ENCODE data around the gene DYNC1LI1. TPM values are rescaled to one million over a fixed set of nuclear protein-coding genes. Genes with fewer than 3 reads are reported as not detected.

DYNC1LI1 gene
- total and polyA plus RNA-seq, 9 of the 15 experiments (the other 6 are each of a cell fraction or from before 2014, with no cell fraction given), result 21.0 to 85.4 (median 61.3) TPM

- TF ChIP-seq CEBPG (CRISPR knock-in tag; IDR thresholded peaks at IDR 0.05) (no peak), CEBPG (tag; conservative IDR thresholded peaks at IDR 0.05 in 1 of 2, IDR thresholded peaks at IDR 0.05 in 1 of 2) (peak in 1 of 2 experiments; percentile 80; a peak in 2 of 4 replicates), BCOR (IDR thresholded peaks at IDR 0.05) (peak; percentile 69; the same call in 1 of the 2 replicates), KDM1A (IDR thresholded peaks at IDR 0.05) (peak; percentile 42 to 45; a peak in 2 of 4 replicates), CEBPB (tag; IDR thresholded peaks at IDR 0.05) (peak; percentile 86), BHLHE40 (IDR thresholded peaks at IDR 0.05; ENCODE audit: low read length) (0 out of 2 replicates have a peak, but pooled peaks have one; percentile 3)
Measured at GRCh38 chr3:32500880-32501782, 69.5 kb downstream of the DYNC1LI1 start (continued).

GRCh38 chr3:32500231-32500630 is 70.4 kb downstream of the DYNC1LI1 start:
- Histone ChIP-seq H3K4me1 (replicated peaks in 1 of 2; ENCODE audit: control insufficient read depth in 2 of 2, insufficient read depth in 2 of 2, low read length in 2 of 2) (peaks cover 19 to 29% of the 10 kb centered on the region in 2 experiments; a peak in 4 of 5 replicates), H3K27ac (ENCODE audit: extremely low read depth, low read depth, low read length) (no peak overlapping the region), H3K9me3 (replicated peaks; ENCODE audit: control insufficient read depth, insufficient read depth, low read depth, low read length) (no peaks in the 10 kb centered on the region), H3K36me3 (ENCODE audit: control insufficient read depth, insufficient read depth, low read length) (peaks cover 3% of the 10 kb centered on the region), H3K9ac (ENCODE audit: insufficient read depth in 1 of 2, low read depth in 2 of 2, low read length in 2 of 2) (0 out of 4 replicates have a peak overlapping the region, but pooled peaks of 1 of the 2 experiments have one; percentile 1), H3K79me2 (ENCODE audit: control insufficient read depth, insufficient read depth, low read length) (peaks cover 54% of the 10 kb centered on the region), H3K4me3 (no peak overlapping the region; the same call in 1 of the 2 replicates), H4K20me1 (replicated peaks; ENCODE audit: control insufficient read depth, insufficient read depth, low read length) (peaks cover 6% of the 10 kb centered on the region), H3K4me2 (ENCODE audit: insufficient read depth, low read length) (no peak overlapping the region; the same call in 1 of the 2 replicates), H3K27me3 (ENCODE audit: control insufficient read depth in 2 of 2, insufficient read depth in 2 of 2, low read length in 2 of 2) (no peaks in the 10 kb centered on the region), H2AFZ (ENCODE audit: low read depth, low read length) (no peak overlapping the region), H3K9me1 (ENCODE audit: control insufficient read depth, insufficient read depth, low read length) (no peaks in the 10 kb centered on the region)
- 8% methylated on average over 2 of the region's 2 CpGs for WGBS (ENCODE audit: insufficient coverage, low coverage, missing lambda C conversion rate)
- DNase-seq (ENCODE audit: extremely low read depth in 1 of 4, low spot score in 3 of 4) (no peak), FAIRE-seq (no peak), ATAC-seq (no peak)
- BruUV-seq (replicated peaks), result no TSS peak
- POLR2A ChIA-PET, result interaction anchor here (0.6 kb wide), 1 partner anchor 34 kb away, joined by 3 read pairs; no protein-coding TSS in a partner anchor
- CTCF ChIA-PET (ENCODE audit: low intra/inter-chr PET ratio), result no interaction called here
- intact Hi-C loops (cut with micrococcal nuclease) (no loop called here), in situ Hi-C loops (cut with MboI) (no loop called here)
- TF ChIP-seq RBM25 (IDR thresholded peaks at IDR 0.05; ENCODE audit: low read depth, low read length, severe bottlenecking) (no peak), ARID1B (IDR thresholded peaks at IDR 0.05) (peak; percentile 18; the same call in 1 of the 2 replicates), GATAD2B (IDR thresholded peaks at IDR 0.05; ENCODE audit: borderline replicate concordance) (0 out of 2 replicates have a peak, but pooled peaks have one; percentile 0)

All from K562 (cell line).